PC-3 (cell line): ENCODE data around the gene TOGARAM2. TPM values are rescaled to one million over a fixed set of nuclear protein-coding genes. Genes with fewer than 3 reads are reported as not detected.
"Not testable (repeated sequence)": the region's sequence is repeated elsewhere in the genome, so short reads cannot be mapped to it uniquely, and the experiment has no call there.

ENCODE experiments used
- ATAC-seq: fragments of 200-7000 bp; cut with Tn5 transposase; 2 replicates; pipeline ENCODE4 v1.9.1; 2020; ENCODE audit warnings: mild to moderate bottlenecking, moderate library complexity
- BruUV-seq: library from RNA; stranded (reverse); fragments of 400-500 nt; replicated peaks from 2 replicates; lab custom pipeline; 2021; lab: Mats Ljungman, UMichigan
- CTCF ChIA-PET: fragments of 300-600 bp; sonication (Branson Sonifier 250); formaldehyde crosslinking; loops from one replicate; lab custom pipeline; 2022; ENCODE audit warnings: antibody characterized with exemption; lab: Charles Lee
- POLR2A ChIA-PET: fragments of 300-600 bp; sonication (Branson Sonifier 250); formaldehyde crosslinking; loops from one replicate; lab custom pipeline; 2022; ENCODE audit warnings: antibody characterized with exemption; ENCODE audit not compliant: unreplicated experiment; lab: Charles Lee
- DNase-seq: peaks from one replicate; pipeline ENCODE4 v3.0.0-alpha.2; 2015
- H2AFZ ChIP-seq: fragments of 300-600 bp; sonication (generic); 2 replicates; pipeline ENCODE4 v1.6.0; 2016; ENCODE audit warnings: antibody characterized with exemption, low read length
- H3F3A ChIP-seq: fragments of 300-600 bp; sonication (generic); one replicate; pipeline ENCODE4 v1.6.0; 2017; ENCODE audit warnings: antibody characterized with exemption, low read length, control low read depth, mild to moderate bottlenecking; ENCODE audit not compliant: unreplicated experiment
- H3K27ac ChIP-seq: fragments of 300-600 bp; sonication (generic); 2 replicates; pipeline ENCODE4 v1.5.1; 2016; ENCODE audit warnings: mild to moderate bottlenecking, low read length
- H3K27me3 ChIP-seq: fragments of 300-600 bp; sonication (generic); 2 replicates; pipeline ENCODE4 v1.6.1; 2016; ENCODE audit warnings: low read length, mixed read lengths
- H3K36me3 ChIP-seq: fragments of 300-600 bp; sonication (generic); 2 replicates; pipeline ENCODE4 v1.6.1; 2016; ENCODE audit warnings: low read depth, mixed run types, low read length, mixed read lengths
- H3K4me1 ChIP-seq: fragments of 300-600 bp; sonication (generic); 2 replicates; pipeline ENCODE4 v1.5.1; 2016; ENCODE audit warnings: low read length; ENCODE audit not compliant: insufficient read depth
- H3K4me2 ChIP-seq: fragments of 300-600 bp; sonication (generic); 2 replicates; pipeline ENCODE4 v1.6.0; 2016; ENCODE audit warnings: low read length
- H3K4me3 ChIP-seq: fragments of 300-600 bp; sonication (generic); 2 replicates; pipeline ENCODE4 v1.5.1; 2016; ENCODE audit warnings: mild to moderate bottlenecking, low read length, mixed read lengths
- H3K79me2 ChIP-seq: fragments of 300-600 bp; sonication (generic); 2 replicates; pipeline ENCODE4 v1.6.1; 2017; ENCODE audit warnings: low read length, mixed read lengths
- H3K9ac ChIP-seq: fragments of 300-600 bp; sonication (generic); 2 replicates; pipeline ENCODE4 v1.6.0; 2016; ENCODE audit warnings: mild to moderate bottlenecking, low read length
- H3K9me2 ChIP-seq: fragments of 300-600 bp; sonication (generic); replicated peaks from 2 replicates; pipeline ENCODE4 v1.6.1; 2016; ENCODE audit warnings: mixed run types, low read length, mixed read lengths
- H3K9me3 ChIP-seq: fragments of 300-600 bp; sonication (generic); 2 replicates; pipeline ENCODE4 v1.6.1; 2016; ENCODE audit warnings: low read length, mixed read lengths
- H4K20me1 ChIP-seq: fragments of 300-600 bp; sonication (generic); 2 replicates; pipeline ENCODE4 v1.6.1; 2016; ENCODE audit warnings: low read length, mixed read lengths
- CTCF ChIP-seq: fragments of 300-600 bp; sonication (generic); conservative IDR thresholded peaks from 2 replicates; pipeline ENCODE4 v1.5.1; 2017; ENCODE audit warnings: antibody characterized with exemption, low read depth, mild to moderate bottlenecking, low read length
- EZH2 ChIP-seq: fragments of 300-600 bp; sonication (generic); IDR thresholded peaks from one replicate; pipeline ENCODE4 v1.6.1; 2017; ENCODE audit warnings: antibody characterized with exemption, mild to moderate bottlenecking, low read length; ENCODE audit not compliant: unreplicated experiment
- EZH2phosphoT487 ChIP-seq: fragments of 300-600 bp; sonication (generic); IDR thresholded peaks from 2 replicates; pipeline ENCODE4 v1.6.1; 2018; ENCODE audit warnings: mild to moderate bottlenecking, antibody characterized with exemption, low read length, borderline replicate concordance
- intact Hi-C: fragments of 100-400 bp; cut with micrococcal nuclease; formaldehyde crosslinking; loops from 2 replicates; pipeline ENCODE4 v1.9.0; 2023
- total RNA-seq: library from RNA; depleted of rRNA; stranded (reverse); fragments of >200 nt; gene quantifications from 2 replicates; pipeline ENCODE4 v1.2.3, GENCODE V29; 2014

The TOGARAM2 gene
- total RNA-seq, 1 experiment from 2014 or later = not detected

GRCh38 chr2:29084554-29084953 lies 103.5 kb downstream of the TOGARAM2 start:
- Histone ChIP-seq H3K4me3 (no peak overlapping the region), H3K27ac (no peak overlapping the region), H3K9me2 (no peaks in the 10 kb centered on the region), H3K9me3 (peaks cover 5% of the 10 kb centered on the region), H3K36me3 (no peaks in the 10 kb centered on the region), H3K79me2 (no peaks in the 10 kb centered on the region), H3K4me2 (no peak overlapping the region), H3K4me1 (no peaks in the 10 kb centered on the region), H3F3A (no peaks in the 10 kb centered on the region), H4K20me1 (no peaks in the 10 kb centered on the region), H2AFZ (no peak overlapping the region), H3K27me3 (no peaks in the 10 kb centered on the region), H3K9ac (no peak overlapping the region)
- no TSS peak for BruUV-seq
- CTCF ChIA-PET = no interaction called here
- DNase-seq (no peak), ATAC-seq (no peak)
- POLR2A ChIA-PET = no interaction called here
- intact Hi-C loops = no loop called here
- no peak for TF ChIP-seq CTCF
- TF ChIP-seq EZH2phosphoT487 = no peak
- TF ChIP-seq EZH2 = no peak

DNA sequence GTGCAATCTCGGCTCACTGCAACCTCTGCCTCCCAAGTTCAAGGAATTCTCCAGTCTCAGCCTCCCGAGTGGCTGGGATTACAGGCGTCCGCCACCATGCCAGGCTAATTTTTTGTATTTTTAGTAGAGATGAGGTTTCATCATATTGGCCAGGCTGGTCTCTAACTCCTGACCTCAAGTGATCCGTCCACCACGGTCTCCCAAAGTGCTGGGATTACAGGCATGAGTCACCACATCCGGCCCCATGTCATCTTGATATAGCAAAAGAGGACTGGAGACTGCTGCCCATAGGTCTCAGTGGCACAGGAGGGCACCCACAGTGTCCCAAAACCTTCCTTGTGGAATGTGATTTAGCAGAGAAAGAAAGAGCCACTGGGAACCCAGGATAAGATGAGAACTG lies 109.2 kb downstream of the TOGARAM2 start:
- H3K9ac ChIP-seq, H3K4me1 ChIP-seq, H3K79me2 ChIP-seq, H2AFZ ChIP-seq, H3K36me3 ChIP-seq, CTCF ChIA-PET, H3K27me3 ChIP-seq, H4K20me1 ChIP-seq, POLR2A ChIA-PET, H3K27ac ChIP-seq, H3K9me2 ChIP-seq, ATAC-seq, H3K4me3 ChIP-seq, DNase-seq, BruUV-seq, H3K9me3 ChIP-seq, intact Hi-C loops, H3K4me2 ChIP-seq, H3F3A ChIP-seq: not testable (repeated sequence)

GRCh38 chr2:29096969-29097368 lies 115.9 kb downstream of the TOGARAM2 start:
- Histone ChIP-seq H3K9me2 (no peaks in the 10 kb centered on the region), H3K27ac (no peak overlapping the region), H2AFZ (no peak overlapping the region), H3K4me1 (no peaks in the 10 kb centered on the region), H3K9ac (no peak overlapping the region), H4K20me1 (no peaks in the 10 kb centered on the region), H3F3A (no peaks in the 10 kb centered on the region), H3K4me3 (no peak overlapping the region), H3K36me3 (no peaks in the 10 kb centered on the region), H3K9me3 (no peaks in the 10 kb centered on the region), H3K79me2 (no peaks in the 10 kb centered on the region), H3K4me2 (no peak overlapping the region), H3K27me3 (no peaks in the 10 kb centered on the region)
- POLR2A ChIA-PET = no interaction called here
- DNase-seq (no peak), ATAC-seq (no peak)
- CTCF ChIA-PET = no interaction called here
- BruUV-seq = no TSS peak
- TF ChIP-seq EZH2phosphoT487 (no peak), EZH2 (no peak), CTCF (no peak)
- intact Hi-C loops = no loop called here
